Measurements from ENCODE around the gene PI4KA.

Gene PI4KA

DNA sequence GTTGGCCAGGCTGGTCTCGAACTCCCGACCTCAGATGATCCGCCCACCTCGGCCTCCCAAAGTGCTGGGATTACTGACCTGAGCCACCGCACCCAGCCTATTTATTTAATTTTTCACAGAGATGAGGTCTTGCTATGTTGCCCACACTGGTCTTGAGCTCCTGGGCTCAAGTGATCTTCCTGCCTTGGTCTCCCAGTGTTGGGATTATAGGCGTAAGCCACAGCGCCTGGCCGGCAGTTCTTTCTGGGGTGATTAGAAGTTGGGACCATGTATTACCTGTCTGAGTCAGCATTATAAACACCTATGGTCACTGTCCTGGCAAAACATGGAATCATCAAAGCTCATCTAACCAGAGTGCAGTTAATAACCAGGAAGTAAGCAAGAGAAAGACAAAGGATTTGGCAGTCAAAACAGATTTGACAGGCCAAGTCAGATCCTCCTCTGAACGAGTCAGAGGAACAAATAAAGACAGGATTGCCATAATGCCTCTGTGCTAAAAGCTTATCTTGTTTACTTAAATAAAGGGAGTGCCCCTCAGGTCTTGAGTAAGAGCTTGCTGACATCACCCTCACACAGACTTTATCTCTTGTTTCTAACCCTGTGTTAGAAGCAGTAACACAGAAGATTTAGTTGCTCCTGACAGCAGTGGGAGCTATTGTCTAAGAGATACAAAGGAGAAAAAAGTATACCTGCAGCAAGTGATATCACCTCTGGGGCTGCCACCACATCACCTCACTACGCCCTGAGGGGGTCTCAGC lies 81.0 kb downstream of the PI4KA start:
- Histone ChIP-seq H3K9ac (no peak overlapping the region), H3K27me3 (ENCODE audit: insufficient read depth, low read depth) (no peaks in the 10 kb centered on the region), H3K36me3 (ENCODE audit: insufficient read depth) (no peaks in the 10 kb centered on the region), H4K20me1 (ENCODE audit: insufficient read depth) (no peaks in the 10 kb centered on the region), H2AFZ (ENCODE audit: low read depth) (no peak overlapping the region), H3K4me2 (no peak overlapping the region), H3K4me1 (ENCODE audit: low read depth, poor library complexity, severe bottlenecking) (no peaks in the 10 kb centered on the region), H3K4me3 (IDR thresholded peaks at IDR 0.05; ENCODE audit: insufficient read depth, low read depth, low read length) (no peak overlapping the region), H3K79me2 (ENCODE audit: insufficient read depth, low read depth) (no peaks in the 10 kb centered on the region), H3K27ac (no peak overlapping the region)
- TF ChIP-seq, protein P1, sequence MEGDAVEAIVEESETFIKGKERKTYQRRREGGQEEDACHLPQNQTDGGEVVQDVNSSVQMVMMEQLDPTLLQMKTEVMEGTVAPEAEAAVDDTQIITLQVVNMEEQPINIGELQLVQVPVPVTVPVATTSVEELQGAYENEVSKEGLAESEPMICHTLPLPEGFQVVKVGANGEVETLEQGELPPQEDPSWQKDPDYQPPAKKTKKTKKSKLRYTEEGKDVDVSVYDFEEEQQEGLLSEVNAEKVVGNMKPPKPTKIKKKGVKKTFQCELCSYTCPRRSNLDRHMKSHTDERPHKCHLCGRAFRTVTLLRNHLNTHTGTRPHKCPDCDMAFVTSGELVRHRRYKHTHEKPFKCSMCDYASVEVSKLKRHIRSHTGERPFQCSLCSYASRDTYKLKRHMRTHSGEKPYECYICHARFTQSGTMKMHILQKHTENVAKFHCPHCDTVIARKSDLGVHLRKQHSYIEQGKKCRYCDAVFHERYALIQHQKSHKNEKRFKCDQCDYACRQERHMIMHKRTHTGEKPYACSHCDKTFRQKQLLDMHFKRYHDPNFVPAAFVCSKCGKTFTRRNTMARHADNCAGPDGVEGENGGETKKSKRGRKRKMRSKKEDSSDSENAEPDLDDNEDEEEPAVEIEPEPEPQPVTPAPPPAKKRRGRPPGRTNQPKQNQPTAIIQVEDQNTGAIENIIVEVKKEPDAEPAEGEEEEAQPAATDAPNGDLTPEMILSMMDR (conservative IDR thresholded peaks at IDR 0.05; ENCODE audit: low read depth, low read length): no peak

DNA sequence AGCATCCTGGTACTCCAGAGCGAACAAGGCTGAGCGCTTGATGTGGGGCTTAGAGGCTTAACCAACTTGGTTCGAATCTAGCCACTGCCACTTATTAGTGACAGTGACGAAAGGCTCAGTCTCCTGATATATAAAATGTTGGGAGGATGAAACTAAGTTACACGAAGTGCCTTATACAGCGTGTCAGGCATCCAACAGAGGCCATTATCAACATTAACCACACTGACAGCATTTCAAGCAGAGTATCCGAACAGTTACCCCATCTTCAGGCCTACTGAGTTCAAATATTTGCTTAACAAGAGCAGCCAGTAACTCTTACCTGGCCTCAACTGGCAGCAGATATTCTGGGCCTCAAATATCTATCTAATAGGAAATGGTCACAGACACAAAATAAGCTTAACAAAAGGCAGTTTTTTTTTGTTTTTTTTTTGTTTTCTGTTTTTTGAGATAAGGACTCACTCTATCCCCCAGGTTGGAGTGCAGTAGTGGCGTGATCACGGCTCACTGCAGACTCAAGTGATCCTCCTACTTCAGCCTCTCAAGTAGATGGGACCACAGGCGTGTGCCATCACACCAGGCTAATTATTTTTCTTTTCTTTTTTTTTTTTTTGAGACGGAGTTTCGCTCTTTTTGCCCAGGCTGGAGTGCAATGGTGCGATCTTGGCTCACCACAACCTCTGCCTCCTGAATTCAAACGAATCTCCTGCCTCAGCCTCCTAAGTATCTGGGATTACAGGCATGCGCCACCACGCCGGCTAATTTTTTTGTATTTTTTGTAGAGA lies 81.8 kb downstream of the PI4KA start:
- Histone ChIP-seq H3K4me1 (ENCODE audit: low read depth, poor library complexity, severe bottlenecking) (no peaks in the 10 kb centered on the region), H4K20me1 (ENCODE audit: insufficient read depth) (no peaks in the 10 kb centered on the region), H3K27ac (no peak overlapping the region), H3K27me3 (ENCODE audit: insufficient read depth, low read depth) (no peaks in the 10 kb centered on the region), H3K36me3 (ENCODE audit: insufficient read depth) (no peaks in the 10 kb centered on the region), H2AFZ (ENCODE audit: low read depth) (no peak overlapping the region), H3K4me2 (no peak overlapping the region), H3K9ac (no peak overlapping the region), H3K79me2 (ENCODE audit: insufficient read depth, low read depth) (no peaks in the 10 kb centered on the region), H3K4me3 (IDR thresholded peaks at IDR 0.05; ENCODE audit: insufficient read depth, low read depth, low read length) (no peak overlapping the region)
- TF ChIP-seq, protein P1 (conservative IDR thresholded peaks at IDR 0.05; ENCODE audit: low read depth, low read length): no peak

DNA sequence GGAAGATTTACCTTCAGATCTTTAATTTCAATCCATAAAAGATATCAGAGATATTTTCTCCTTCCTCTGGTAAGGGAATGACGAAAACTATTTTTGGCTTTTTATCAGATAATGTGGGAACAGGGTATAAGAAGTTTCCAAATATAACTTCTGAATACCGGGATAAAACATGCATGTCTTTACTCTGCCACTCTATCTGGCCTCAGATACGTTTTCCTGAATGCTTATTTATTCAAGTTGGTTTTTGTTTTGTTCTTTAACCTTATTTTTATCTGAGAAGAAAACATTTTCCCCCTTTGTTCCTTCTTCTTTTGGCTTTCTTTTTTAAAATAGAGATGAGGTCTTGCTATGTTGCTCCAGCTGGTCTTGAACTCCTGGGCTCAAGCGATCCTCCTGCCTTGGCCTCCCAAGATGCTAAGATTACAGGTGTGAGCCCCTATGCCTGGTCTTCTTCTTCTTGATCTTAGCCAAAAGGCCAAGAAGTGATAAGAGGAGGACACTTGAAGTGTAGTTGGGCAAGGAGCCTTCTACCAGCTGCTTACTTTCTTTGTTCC lies 83.2 kb downstream of the PI4KA start:
- Histone ChIP-seq H3K4me3 (IDR thresholded peaks at IDR 0.05; ENCODE audit: insufficient read depth, low read depth, low read length) (no peak overlapping the region), H3K4me2 (no peak overlapping the region), H3K27me3 (ENCODE audit: insufficient read depth, low read depth) (no peaks in the 10 kb centered on the region), H2AFZ (ENCODE audit: low read depth) (no peak overlapping the region), H3K4me1 (ENCODE audit: low read depth, poor library complexity, severe bottlenecking) (no peaks in the 10 kb centered on the region), H3K36me3 (ENCODE audit: insufficient read depth) (no peaks in the 10 kb centered on the region), H3K9ac (no peak overlapping the region), H3K27ac (no peak overlapping the region), H3K79me2 (ENCODE audit: insufficient read depth, low read depth) (no peaks in the 10 kb centered on the region), H4K20me1 (ENCODE audit: insufficient read depth) (no peaks in the 10 kb centered on the region)
- TF ChIP-seq, protein P1 (conservative IDR thresholded peaks at IDR 0.05; ENCODE audit: low read depth, low read length): no peak

DNA sequence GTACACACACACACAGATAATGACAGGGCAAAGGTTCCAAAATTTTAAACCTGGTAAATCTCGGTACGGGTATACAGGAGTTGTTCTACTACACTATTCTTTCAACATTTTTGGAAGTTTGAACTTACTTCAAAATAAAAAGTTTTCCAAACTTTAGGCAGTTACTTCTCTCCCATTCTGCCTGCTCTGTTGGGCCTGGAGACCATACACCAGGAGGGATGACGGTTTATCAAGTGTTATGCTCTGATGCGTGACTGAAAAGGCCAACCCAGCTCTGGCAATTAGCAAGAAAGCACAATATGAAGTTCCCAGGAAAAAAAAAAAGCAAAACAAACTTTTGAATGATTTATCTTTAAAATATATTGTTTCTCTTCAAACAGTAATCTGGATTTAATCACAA lies 83.7 kb downstream of the PI4KA start:
- H3K4me1 ChIP-seq (ENCODE audit: low read depth, poor library complexity, severe bottlenecking): no peaks in the 10 kb centered on the region

More for the DNA sequence above, 83.7 kb downstream of the PI4KA start:
- Histone ChIP-seq H3K4me3 (IDR thresholded peaks at IDR 0.05; ENCODE audit: insufficient read depth, low read depth, low read length) (no peak overlapping the region), H3K36me3 (ENCODE audit: insufficient read depth) (no peaks in the 10 kb centered on the region), H3K27me3 (ENCODE audit: insufficient read depth, low read depth) (no peaks in the 10 kb centered on the region), H3K27ac (no peak overlapping the region), H3K79me2 (ENCODE audit: insufficient read depth, low read depth) (no peaks in the 10 kb centered on the region), H3K4me2 (no peak overlapping the region), H2AFZ (ENCODE audit: low read depth) (no peak overlapping the region), H3K9ac (no peak overlapping the region), H4K20me1 (ENCODE audit: insufficient read depth) (no peaks in the 10 kb centered on the region)
- TF ChIP-seq, protein P1 (conservative IDR thresholded peaks at IDR 0.05; ENCODE audit: low read depth, low read length): no peak

Measured in KMS-11 (cell line).